GM12874 (cell line): ENCODE data around the gene ZNF784.

Experiments
- CTCF ChIP-seq: IDR thresholded peaks from 2 replicates; pipeline ENCODE4 v1.5.1; 2011; ENCODE audit warnings: low read depth, mild to moderate bottlenecking, control low read depth, low read length, moderate library complexity; ENCODE audit not compliant: insufficient read depth

ZNF784 gene

DNA sequence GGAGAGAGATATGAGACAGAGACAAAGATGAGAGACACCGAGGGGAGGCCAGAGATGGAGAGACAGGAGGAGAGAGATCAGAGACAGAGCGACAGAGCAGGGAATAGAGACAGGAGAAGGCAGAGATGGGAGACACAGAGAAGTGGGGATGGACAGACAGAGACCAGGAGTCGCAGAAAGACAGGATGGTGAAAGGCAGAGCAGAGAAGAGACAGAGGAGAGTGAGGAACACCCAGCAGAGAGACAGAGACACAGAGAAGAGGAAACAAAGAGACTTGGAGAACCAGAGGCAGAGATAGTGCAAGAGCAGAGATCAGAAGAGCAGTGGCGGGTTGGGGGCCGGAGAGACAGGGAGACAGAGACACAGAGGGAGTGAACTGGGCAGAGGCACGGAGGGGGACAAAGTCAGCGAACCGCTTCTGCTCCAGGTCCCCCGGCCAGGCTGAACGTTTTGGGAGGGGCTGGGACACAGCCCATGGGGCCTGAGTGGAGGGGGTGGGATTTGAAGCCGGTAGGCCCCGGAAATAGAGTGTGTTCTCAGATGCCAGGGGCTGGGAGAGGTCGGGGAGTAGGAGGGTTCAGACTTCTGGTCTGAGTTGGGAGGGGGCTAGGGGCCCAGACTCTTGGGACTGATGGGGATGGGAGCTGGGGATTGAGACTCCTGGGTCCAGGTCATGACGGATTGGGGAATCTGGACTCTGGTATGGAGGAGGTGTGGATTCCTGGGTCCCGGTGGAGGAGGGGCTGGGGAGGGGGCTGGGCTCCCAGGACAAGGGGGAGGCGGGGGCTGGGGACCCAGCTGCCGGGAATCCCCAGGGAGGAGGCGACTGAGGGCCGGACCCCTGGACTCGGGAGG lies 44.4 kb downstream of the ZNF784 start:
- no peak for TF ChIP-seq CTCF

DNA sequence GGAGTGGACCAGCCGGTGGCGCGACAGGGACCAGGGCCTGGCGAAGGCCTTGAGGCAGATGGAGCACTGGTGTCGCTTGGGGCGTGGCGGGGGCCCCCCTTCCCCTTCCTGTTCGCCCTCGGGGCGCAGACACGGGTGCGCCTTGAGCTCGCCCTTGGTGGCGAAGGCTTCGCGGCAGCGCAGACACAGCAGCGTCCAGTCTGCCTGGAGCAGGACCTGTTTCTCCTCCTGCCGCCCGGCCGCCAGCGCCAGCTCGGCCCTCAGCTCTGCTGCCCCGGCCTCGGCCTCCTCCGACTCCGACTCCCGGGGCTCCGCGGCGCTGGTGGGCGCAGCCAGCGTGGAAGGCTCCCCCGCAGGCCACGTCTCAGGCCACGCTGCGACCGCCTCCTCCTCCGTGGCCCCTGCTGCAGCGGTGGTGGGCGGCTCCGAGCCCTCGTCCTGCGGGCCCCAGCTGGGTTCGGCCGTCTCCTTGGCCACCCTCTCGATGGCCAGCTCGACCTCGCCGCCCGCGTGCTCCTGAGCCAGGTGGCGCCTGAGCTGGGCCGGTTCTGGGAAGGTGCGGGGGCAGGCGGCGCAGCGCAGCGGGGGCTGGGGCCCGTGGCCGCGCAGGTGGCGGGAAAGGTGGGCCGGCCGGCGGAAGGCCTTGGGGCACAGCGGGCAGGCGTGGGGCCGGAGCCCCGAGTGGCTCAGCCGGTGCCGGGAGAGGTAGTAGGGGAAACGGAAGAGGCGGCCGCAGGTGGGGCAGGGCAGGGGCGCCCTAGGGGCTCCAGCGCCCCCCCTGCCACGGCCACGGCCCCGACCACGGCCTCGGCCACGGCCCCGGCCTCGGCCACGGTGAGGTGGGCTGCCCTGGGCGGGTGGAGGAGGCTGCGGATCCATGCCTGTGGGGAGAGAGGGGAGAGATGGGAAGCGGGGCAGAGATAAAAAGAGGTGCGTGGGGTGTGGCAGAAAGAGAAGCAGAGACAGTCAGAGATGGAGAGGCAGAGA lies 45.3 kb downstream of the ZNF784 start:
- TF ChIP-seq CTCF = no peak

DNA sequence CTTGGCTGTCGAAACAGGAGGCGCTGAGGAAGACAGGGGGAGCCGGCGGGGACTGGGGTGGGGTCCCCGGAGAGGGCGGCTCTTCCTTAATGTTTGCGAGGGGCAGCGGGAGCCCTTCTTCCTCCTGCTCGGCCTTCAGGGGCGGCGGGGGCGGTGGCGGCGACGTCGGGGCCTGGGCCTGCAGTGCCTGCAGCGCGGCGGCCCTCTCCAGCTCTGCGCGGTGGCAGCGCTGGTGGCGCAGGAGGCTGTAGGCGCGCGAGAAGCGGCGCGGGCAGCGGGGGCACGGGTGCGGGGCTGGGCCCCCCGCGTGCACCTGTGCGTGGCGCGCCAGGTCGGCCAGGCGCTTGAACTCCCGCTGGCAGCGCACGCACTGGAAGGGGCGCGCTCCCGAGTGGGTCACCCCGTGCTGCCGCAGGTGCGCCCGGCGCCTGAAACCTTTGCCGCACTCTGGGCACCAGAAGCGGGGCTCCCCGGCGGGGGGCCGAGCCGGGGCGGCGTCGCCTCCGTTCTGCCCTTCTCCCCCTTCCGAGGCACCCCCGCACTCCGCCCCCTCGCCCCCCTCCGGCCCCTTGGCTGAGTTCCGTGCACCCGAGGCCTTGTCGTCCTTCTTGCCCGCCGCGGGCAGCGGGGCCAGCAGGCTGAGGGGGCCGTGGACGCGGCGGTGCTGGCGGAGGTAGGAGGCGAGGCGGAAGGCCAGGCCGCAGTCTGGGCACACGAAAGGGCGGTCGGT lies 46.2 kb downstream of the ZNF784 start:
- TF ChIP-seq CTCF = no peak

DNA sequence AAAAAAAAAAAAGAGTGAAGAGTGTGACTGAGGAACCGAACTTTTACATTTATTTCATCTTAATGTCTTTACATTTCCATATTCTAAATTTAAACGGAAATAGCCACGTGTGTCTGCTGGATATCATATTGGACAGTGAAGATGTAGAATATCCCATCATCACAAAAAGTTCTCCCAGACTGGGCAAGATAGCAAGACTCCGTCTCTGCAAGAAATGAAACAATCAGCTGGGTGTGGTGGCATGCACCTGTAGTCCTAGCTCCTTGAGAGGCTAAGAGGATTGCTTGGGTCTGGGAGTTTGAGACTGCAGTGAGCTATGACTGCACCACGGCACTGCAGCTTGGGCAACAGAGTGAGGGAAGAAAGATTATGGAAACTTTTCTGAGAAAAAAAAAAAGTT lies 47.6 kb downstream of the ZNF784 start:
- TF ChIP-seq CTCF = no peak
